Measurements from ENCODE around the gene ZCCHC24. TPM values are rescaled to one million over a fixed set of nuclear protein-coding genes. Genes with fewer than 3 reads are reported as not detected.
A peak's percentile ranks its signal among the peaks of the same experiment; 100 is the strongest.

ZCCHC24 gene
- polyA plus RNA-seq, 3 donors: 19.5 to 27.9 (median 20.9) TPM

- no peak for DNase-seq (ENCODE audit: extremely low read depth in 1 of 11, low read depth in 9 of 11, low spot score in 4 of 11)
These were observed 37.3 kb downstream of the ZCCHC24 start for GRCh38 chr10:79407811-79408795.

- DNase-seq (ENCODE audit: extremely low read depth in 1 of 11, low read depth in 9 of 11, low spot score in 4 of 11): no peak
These were observed 38.0 kb downstream of the ZCCHC24 start for GRCh38 chr10:79407423-79407796.

GRCh38 chr10:79406683-79407422, 38.6 kb downstream of the ZCCHC24 start:
- DNase-seq (ENCODE audit: extremely low read depth in 1 of 11, low read depth in 9 of 11, low spot score in 4 of 11): no peak

GRCh38 chr10:79405995-79406515, 39.4 kb downstream of the ZCCHC24 start:
- DNase-seq (ENCODE audit: extremely low read depth in 1 of 11, low read depth in 9 of 11, low spot score in 4 of 11): no peak

- no peak for DNase-seq (ENCODE audit: extremely low read depth in 1 of 11, low read depth in 9 of 11, low spot score in 4 of 11)
These were observed 40.0 kb downstream of the ZCCHC24 start for GRCh38 chr10:79405221-79405994.

- no peak for DNase-seq (ENCODE audit: extremely low read depth in 1 of 11, low read depth in 9 of 11, low spot score in 4 of 11)
These were observed 40.7 kb downstream of the ZCCHC24 start for GRCh38 chr10:79404690-79405131.

GRCh38 chr10:79404231-79404609, 41.2 kb downstream of the ZCCHC24 start:
- DNase-seq (ENCODE audit: extremely low read depth in 1 of 11, low read depth in 9 of 11, low spot score in 4 of 11): peak in 1 of 11 donors; percentile 46

GRCh38 chr10:79403441-79404230, 41.8 kb downstream of the ZCCHC24 start:
- no peak for DNase-seq (ENCODE audit: extremely low read depth in 1 of 11, low read depth in 9 of 11, low spot score in 4 of 11)

- no peak for DNase-seq (ENCODE audit: extremely low read depth in 1 of 11, low read depth in 9 of 11, low spot score in 4 of 11)
These were observed 42.5 kb downstream of the ZCCHC24 start for GRCh38 chr10:79402951-79403350.

GRCh38 chr10:79402625-79402946, 42.8 kb downstream of the ZCCHC24 start:
- DNase-seq (ENCODE audit: extremely low read depth in 1 of 11, low read depth in 9 of 11, low spot score in 4 of 11): no peak

- no peak for DNase-seq (ENCODE audit: extremely low read depth in 1 of 11, low read depth in 9 of 11, low spot score in 4 of 11)
These were observed 44.2 kb downstream of the ZCCHC24 start for GRCh38 chr10:79401015-79401921.

- no peak for DNase-seq (ENCODE audit: extremely low read depth in 1 of 11, low read depth in 9 of 11, low spot score in 4 of 11)
These were observed 45.0 kb downstream of the ZCCHC24 start for GRCh38 chr10:79400146-79401004.

- DNase-seq (ENCODE audit: extremely low read depth in 1 of 11, low read depth in 9 of 11, low spot score in 4 of 11): peak; percentile 61 to 84 (median 76)
These were observed 46.1 kb downstream of the ZCCHC24 start for GRCh38 chr10:79399223-79399831.

- no peak for DNase-seq (ENCODE audit: extremely low read depth in 1 of 11, low read depth in 9 of 11, low spot score in 4 of 11)
These were observed 46.8 kb downstream of the ZCCHC24 start for GRCh38 chr10:79398642-79399041.

- no peak for DNase-seq (ENCODE audit: extremely low read depth in 1 of 11, low read depth in 9 of 11, low spot score in 4 of 11)
These were observed 47.7 kb downstream of the ZCCHC24 start for GRCh38 chr10:79397575-79398303.

GRCh38 chr10:79397051-79397450, 48.4 kb downstream of the ZCCHC24 start:
- no peak for DNase-seq (ENCODE audit: extremely low read depth in 1 of 11, low read depth in 9 of 11, low spot score in 4 of 11)

Data from renal cortex interstitium (tissue), 11 donors.